ENCODE data around the gene ALG3.
A peak's percentile ranks its signal among the peaks of the same experiment; 100 is the strongest.
"Not testable (repeated sequence)": the region's sequence is repeated elsewhere in the genome, so short reads cannot be mapped to it uniquely, and the experiment has no call there.

The ALG3 gene

DNA sequence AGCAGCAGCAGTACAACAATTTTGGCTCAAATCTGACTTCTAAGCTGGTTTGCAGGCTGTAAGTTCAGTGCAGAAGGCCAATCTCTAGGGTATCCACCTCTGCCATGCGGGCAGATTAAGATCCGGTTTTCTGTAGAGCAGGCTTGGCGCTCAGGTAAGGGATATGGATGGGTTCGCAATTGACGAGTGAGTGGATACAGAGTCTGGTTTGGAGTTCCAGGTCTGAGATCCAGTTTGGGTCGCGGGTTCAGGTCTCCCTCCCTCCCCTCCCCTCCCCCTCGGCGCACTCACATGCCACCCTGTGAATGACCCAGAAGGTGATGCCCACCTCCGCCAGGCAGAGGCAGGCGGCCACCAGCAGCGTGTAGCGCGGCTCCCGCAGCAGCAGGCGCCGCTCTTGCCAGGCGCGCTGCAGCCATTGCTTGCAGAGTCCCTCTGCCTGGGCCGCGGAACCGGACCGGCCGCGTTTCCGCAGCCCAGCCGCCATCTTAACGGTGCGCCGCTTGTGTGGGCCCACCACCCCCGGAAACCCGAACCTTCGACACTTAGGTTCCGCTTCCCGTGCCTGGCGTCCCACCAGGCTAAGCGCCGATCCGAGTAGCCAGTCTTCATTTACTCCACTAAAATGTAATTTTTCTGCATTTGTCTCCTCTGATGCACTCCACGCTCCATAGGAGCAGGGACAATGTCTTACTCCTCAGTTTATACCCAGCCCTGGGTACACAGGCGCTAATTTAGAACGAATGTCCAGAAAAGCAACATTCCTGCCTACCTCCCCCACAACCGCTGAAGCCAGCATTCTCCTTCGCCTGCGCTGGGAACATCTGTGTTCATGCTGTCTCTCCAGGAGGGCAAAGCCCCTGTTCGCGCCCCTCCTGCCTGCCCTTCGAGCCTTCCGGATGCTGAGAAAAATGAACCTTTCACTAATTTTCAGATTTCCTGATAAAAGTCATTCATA lies at the start of gene ALG3:
Gene ALG3 (minus strand): TSS at position 509 of the 958 bp plus-strand sequence. CDS start 22 bp downstream, at position 487.
- DNase-seq = no peak

DNA sequence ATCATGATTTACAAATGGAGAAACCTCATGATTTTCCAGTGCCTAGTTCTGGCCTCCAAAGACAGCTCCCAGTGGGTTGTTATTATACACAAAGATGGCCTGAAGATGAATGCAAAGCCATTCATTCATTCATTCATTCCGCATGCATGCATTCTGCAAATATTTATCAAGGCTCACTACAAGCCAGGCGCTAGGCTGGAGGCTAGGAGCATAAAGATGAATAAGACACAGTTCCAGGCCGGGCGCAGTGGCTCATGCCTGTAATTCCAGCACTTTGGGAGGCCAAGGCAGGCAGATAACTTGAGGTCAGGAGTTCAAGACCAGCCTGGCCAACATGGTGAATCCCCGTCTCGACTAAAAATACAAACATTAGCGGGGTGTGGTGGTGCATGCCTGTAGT lies 47.9 kb upstream of the ALG3 start:
- no peak for DNase-seq

DNA sequence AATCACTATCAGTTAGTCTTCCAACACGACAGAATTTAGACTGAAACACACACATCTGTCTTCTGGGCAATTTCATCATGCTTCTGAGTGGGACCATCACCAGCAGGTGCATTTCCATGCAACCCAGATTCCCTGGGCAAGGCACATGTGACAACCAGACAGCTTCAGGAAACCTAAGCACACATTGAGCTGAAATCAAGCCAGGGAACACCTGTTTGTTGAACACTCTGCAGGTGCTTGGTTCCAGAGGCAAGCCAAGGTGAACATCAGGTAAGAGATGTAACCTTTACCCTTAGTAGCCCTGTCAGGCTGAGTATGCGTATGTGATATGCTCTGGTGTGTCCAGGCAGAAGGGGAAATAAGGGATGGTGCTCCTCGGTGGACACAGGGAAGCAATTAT lies 47.0 kb upstream of the ALG3 start:
- DNase-seq = no peak

DNA sequence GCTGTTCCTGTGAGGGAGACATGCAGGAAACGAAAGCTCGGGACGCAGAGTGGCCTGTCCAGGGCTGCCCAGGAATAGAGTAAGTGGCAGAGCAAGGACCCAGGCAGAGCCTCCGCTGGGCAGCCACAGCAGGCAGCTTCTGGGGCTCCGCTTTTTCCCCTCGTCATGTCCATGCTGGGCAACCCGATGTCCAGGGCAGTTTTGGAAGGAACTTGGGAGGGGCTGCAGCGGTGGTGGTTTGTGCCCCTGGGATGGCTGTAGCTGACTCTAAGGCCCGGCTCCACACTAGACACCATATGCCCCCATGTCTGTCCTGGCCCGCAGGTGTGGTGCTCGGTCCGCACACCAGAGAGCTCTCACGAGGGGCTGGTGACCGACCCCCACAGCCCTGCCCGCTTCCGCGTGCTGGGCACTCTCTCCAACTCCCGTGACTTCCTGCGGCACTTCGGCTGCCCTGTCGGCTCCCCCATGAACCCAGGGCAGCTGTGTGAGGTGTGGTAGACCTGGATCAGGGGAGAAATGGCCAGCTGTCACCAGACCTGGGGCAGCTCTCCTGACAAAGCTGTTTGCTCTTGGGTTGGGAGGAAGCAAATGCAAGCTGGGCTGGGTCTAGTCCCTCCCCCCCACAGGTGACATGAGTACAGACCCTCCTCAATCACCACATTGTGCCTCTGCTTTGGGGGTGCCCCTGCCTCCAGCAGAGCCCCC lies 43.1 kb upstream of the ALG3 start:
- DNase-seq = no peak

DNA sequence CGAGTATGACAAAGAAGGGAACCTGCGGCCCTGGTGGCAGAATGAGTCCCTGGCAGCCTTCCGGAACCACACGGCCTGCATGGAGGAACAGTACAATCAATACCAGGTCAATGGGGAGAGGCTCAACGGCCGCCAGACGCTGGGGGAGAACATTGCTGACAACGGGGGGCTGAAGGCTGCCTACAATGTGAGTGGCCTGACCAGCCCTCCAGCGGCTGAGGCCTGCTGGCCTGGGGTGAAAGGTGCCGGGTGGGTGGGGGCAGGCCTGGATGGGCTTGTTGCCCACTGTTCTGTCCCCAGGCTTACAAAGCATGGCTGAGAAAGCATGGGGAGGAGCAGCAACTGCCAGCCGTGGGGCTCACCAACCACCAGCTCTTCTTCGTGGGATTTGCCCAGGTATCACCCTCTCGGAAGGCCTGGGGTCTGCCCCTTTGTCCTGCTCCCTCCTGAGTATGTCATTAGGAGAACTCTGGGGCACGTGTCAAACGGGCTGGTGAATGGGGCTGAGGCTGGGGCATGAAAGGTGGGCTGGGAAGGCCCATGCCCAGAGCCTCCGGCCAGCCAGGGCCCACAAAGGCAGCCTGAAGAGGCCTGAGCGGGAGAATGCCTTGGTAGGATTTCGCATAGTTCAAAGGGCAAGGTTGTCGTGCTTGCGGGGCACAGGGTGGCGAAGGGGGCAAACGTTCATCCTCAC lies 42.4 kb upstream of the ALG3 start:
- DNase-seq = no peak

DNA sequence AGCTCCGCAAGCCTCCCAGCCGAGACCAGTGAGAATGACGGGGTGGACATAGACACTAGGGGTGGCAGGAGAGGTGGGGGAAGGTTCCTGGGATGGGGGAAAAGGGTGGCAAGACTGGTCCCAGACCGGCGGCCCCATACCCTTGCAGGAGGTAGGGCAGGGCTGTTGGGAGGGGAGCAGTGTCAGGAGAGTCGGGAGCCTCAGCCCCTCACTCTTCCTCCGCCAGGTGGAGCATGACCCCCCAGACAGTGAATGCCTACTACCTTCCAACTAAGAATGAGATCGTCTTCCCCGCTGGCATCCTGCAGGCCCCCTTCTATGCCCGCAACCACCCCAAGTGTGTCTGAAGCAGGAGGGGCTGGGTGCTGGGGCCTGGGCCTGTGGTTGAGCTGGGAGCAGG lies 41.6 kb upstream of the ALG3 start:
- no peak for DNase-seq

DNA sequence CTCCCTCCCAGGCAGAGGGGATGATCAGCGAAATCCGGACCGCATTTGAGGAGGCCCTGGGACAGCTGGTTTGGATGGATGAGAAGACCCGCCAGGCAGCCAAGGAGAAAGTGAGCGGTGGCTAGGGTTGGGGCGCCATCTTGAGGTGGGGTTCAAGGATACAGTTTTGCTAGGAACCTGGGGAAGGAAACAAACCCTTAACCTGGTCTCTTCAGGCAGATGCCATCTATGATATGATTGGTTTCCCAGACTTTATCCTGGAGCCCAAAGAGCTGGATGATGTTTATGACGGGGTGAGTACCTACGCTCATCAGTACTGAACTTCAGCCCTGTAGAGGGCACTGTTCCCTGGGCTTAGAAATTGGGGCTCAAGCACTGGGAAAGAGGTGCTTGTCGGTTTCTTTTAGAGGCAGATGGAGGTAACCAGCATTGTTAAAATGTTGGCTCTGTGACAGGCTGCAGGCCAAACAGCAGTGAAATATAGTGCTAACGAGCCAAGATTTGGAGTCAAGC lies 40.7 kb upstream of the ALG3 start:
- no peak for DNase-seq

DNA sequence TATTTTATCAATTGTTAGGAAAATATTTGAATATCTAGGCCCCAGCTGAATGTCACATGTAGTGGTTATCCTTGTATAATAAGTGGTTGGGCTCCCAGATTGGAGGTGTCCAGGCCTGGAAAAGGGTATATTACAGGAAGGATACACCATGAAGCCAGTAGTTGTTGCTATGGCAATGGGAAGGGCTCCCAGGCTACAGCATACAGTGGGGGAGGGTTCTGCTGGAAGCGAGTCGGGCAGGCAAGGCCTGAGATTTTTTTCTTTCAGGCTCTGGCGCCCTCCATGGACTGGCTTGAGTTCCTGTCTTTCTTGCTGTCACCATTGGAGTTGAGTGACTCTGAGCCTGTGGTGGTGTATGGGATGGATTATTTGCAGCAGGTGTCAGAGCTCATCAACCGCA lies 35.9 kb upstream of the ALG3 start:
- no peak for DNase-seq

DNA sequence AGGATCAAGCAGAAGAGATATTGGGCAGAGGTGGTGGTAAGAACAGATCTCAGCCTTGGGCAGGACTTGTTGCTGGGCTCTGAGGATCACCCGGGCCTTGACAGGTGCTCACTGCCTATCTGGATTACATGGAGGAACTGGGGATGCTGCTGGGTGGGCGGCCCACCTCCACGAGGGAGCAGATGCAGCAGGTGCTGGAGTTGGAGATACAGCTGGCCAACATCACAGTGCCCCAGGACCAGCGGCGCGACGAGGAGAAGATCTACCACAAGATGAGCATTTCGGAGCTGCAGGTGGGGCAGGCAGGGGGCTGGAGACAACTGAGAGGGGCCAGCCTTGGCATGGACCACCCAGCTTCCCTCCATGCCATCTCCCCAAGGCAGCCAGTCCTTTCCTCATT lies 34.9 kb upstream of the ALG3 start:
- no peak for DNase-seq

DNA sequence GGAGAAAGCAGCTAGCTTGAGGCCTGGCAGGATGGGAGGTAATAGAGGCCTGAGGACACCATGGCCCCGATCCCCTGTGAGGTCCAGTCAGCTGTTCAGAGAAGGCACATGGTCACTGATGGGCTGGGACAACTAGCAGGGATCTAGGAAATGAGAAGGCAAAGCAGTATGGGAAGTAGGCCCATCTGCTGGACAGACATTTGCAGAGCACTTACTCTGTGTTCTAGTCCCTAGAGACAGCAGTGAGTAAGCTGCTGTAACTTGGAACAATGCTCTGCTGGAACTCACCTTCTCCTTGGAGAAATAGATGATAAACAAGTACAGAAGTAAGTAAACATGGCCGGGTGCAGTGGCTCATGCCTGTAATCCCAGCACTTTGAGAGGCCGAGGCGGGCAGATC lies 34.2 kb upstream of the ALG3 start:
- DNase-seq = no peak

DNA sequence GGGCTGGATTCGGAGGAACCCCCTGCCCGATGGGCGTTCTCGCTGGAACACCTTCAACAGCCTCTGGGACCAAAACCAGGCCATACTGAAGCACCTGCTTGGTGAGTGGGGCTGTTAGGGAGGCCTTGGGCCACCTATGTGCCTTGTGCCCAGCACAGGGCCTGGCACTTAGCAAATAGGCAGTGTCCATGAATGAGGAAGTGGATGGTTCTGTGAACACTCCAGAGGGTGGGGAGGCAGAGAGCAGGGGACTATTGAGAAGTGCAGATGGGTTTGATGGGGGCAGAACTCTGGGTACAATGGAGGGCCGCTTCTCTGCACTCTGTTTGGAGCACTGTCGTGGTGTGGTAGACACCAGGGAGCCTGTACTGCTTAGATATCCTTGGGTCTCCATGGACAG lies 28.6 kb upstream of the ALG3 start:
- DNase-seq = no peak

DNA sequence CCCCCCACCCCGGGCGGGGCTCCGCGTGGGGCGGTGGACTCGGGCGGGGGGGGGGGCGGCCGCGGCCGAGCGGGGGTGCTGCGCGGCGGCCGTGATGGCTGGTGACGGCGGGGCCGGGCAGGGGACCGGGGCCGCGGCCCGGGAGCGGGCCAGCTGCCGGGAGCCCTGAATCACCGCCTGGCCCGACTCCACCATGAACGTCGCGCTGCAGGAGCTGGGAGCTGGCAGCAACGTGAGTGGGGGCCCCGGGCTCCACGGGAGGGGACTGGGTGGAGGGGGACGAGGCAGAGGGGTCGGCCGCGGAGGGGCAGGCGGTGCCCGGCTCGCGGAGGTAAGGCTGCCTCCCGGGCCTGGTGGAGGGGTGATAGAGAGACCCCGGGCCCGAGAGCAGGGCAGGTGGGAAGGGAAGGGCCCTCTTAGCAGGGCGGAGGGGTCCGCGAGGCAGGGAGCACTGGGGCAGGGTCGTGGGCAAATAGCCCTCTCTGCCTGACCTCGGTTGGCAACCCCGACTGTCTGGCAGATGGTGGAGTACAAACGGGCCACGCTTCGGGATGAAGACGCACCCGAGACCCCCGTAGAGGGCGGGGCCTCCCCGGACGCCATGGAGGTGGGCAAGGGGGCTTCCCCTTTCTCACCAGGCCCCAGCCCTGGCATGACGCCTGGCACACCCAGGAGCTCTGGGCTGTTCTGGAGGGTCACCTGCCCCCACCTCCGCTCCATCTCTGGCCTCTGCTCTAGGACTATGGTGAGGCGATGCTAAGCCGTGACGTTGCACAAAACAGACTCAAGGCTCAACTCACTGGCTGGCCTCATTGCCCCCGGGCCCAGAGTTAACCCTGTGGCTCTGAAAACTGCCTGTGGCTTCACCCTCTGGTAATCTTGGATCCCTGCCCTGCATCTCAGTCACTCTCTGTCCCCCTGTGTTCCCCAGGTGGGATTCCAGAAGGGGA lies 27.5 kb upstream of the ALG3 start, which contains the start of gene ECE2:
Gene ECE2 (plus strand): TSS at position 62 of the 950 bp plus-strand sequence. CDS start 132 bp downstream, at position 194.
- no peak for DNase-seq

DNA sequence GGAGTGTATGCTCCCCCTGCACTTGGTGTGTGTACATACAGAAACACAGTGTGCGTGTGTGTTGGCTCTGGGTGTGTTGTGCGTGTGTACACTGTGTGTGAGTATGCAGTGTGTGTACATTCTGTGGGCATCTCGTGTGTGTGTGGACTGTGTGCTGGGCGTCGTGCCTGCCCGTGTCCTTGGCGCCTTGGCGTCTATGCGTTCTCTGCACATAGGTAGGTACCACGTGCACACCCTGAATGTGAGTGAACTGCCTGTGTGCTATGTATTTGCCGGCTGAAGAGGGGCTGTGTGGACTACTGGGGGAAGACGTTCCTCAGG lies 26.6 kb upstream of the ALG3 start:
- DNase-seq = no peak

DNA sequence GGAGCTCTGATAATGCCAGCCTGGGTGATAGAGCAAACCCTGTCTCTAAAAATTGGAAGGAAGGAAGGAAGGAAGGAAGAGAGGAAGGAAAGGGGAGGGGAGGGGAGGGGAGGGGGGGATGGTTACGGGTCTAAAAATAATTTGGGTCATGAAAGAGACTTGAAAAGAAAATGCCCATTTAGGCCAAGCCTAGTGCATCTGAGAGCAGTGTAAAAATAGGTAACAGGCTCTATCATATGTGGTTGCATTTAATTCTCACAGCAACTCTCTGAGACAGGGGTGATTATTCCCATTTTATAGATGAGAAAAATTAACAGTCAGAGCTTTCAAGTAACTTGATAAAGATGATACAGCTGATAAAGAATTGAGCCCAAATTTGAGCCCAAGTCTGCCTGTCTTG lies 23.5 kb upstream of the ALG3 start:
- no peak for DNase-seq

DNA sequence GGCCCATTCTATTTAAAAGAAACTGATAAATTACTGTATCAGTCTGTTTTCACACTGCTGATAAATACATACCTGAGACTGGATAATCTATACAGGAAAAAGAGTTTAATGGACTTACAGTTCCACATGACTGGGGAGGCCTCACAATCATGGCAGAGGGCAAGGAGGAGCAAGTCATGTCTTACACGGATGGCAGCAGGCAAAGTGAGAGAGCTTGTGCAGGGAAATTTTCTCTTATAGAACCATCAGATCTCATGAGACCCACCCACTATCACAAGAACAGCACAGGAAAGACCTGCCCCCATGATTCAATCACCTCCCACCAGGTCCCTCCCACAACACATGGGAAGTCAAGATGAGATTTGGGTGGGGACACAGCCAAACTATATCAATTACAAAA lies 18.5 kb upstream of the ALG3 start:
- not testable (repeated sequence) for DNase-seq

DNA sequence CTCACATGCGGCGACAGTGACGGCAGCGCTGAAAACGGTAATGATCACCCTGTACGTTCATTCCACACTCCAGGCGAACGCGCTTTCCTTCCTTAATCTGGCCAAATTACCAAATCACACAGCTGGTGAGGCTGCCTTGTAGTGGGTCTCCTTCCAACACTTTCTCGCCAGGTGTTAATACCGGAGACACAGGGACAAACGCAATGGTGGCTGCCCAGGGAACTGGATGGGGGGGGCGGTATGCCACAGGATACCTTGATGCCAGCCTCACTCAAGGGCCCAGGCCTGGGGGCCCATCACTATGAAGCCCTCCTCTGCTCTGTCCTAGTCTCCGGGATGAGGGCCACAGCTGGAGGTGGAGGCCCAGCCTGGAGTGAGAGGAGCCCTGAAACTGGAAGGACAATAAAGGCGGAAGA lies 14.0 kb upstream of the ALG3 start:
- DNase-seq = no peak

DNA sequence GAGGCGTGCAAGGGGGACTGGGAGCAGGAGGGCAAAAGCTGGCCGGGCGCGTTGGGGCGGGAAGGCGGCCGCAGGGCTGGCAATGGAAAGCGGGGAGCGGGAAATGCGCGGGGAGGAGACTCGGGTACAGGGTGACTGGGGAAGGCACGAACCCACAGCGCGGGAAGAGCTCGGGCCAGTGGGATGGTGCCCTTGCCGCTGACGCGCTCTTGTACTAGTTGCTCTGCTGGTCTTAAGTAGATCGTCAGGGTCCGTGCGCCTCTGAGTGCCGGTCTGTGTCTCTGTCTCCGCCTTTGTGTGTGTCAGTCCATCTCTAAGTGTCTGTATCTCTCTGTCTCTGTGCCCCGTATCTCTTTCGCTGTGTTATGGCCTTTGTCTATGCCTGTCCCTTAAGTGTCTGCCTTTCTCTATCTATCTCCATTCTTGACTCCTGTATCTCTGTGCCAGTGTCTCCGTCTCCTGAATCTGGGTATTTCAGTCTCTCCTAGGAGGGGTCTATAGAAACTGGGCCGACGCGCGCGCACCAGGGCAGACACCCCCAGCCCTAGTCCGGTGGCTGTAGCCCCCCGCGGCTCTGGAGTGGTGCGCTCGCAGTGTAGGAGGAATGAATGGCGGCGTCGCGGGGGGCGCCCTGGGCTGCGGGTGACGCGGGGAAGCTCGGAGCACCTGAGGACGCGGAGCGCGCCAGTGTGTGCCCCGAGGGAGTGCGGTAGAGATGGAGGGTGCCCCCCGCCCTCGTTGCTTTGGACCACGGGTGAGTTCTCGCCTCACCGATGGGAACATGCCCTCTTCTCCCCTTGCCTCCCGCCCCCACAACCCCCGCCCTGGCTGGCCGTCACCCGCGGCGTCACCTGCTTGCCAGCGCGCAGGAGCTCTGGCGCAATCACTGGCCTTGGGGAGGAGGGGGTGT lies 13.3 kb upstream of the ALG3 start:
- DNase-seq = peak; percentile 40

DNA sequence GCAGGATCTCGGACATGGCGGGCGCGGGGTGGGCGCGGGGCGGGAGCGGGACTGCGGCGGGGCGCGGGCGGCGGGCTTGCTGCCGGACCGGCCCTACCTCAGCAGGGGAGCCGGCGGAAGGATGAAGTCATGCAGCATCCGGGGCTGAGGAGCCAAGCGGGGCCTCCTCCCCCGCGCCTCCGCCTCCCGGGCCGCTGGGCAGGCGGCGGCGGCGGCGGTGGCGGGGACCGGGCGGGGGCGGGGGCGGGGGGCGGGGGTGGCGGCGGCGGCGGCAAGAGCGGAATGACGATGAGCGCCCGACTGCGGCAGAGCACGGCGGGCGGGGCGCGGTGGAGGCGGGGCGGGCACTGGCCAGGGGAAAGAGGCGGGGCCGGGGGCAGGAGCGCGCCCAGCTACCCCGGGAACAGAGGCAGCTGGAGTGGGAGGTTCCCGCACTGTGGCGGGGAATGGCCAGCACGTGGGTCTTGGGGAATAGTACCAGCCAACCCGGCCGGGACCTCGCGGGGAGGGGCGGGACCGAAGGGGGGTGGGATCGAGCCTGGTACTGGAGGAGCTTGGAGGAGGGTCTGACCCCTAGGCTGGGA lies 12.6 kb upstream of the ALG3 start, which contains the start of gene CAMK2N2:
Gene CAMK2N2 (minus strand): TSS at position 284 of the 584 bp plus-strand sequence. CDS start 268 bp downstream, at position 16.
- DNase-seq = peak; percentile 65

DNA sequence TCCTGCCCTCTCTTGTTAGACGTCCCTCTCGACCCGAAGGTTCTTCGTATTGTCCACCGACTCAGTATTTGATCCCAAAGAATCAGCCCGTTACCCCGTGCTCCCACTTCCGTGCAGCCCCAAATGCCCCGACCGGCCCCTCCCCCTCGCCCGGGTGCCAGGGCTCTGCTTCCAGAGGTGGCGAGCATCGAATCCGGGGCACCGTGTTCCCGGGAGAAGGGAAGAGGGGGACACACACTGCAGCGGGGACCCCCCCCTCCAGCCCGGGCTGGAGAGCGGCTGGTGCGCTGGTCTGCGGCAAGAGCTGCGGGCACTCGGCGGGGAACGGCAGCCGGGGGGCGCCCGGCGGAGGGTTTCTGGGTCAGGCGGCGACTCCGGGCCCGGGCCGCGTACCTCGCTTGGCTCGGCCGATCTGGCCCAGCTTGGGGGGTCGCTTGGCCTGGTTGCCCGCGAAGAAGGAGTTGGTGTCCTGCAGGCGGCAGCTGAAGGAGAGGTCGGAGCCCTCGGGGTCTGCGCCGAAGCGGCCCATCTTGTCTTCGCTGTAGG lies 12.0 kb upstream of the ALG3 start:
- DNase-seq = no peak

All from NCI-H187 treated with DMSO at 0.1 percent for 48 hours (cell line).